ENCODE measurements around the gene S100A4.
A peak's percentile ranks its signal among the peaks of the same experiment; 100 is the strongest.

The S100A4 gene

DNA sequence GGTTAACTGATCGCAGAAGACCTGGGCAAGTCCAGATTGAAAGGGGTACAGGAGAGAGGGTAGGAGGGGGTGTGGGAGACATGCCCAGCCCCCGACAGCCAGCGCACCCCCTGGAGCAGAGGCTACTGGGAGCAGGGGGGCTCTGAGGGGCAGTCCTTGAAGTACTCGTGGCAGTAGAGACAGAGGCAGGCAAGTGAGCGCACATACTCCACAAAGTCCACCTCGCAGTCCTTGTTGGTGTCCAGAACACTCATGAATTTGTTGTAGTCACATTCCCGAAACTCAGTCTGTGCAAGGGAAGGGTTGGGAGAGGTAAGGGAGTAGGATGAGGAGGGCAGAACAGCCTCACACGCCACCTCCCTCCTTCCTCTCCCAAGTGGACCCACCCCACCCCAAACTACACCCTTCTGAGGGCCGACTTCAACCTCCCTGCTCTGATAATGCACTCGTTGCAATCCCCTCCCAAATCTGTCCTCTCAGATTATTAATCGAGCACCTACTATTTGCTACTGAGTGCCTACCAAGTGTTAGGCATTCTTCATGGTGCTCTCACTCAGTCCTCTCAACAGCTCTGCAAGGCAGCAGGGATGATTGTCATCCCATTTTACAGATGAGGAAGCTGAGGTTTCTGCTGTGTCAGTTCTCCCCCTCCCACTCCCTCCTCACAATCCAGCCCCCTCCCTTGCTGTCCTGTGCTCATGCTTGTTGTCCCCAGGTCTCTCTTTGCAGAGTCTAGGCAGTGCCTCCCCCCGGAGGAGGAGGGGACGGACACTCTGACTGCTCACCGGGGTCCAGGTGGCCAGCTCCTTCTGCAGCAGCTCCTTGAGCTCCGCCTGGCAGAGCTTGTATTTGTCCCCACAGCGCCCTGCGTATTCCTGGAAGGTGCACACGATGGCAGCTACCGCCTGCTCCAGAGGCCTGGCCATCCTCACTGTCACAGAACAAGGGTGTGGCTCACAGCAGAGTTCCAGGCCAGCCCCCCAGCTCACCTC, 2.2 kb upstream of the S100A4 start:
- no peak for DNase-seq (ENCODE audit: low read depth)

DNA sequence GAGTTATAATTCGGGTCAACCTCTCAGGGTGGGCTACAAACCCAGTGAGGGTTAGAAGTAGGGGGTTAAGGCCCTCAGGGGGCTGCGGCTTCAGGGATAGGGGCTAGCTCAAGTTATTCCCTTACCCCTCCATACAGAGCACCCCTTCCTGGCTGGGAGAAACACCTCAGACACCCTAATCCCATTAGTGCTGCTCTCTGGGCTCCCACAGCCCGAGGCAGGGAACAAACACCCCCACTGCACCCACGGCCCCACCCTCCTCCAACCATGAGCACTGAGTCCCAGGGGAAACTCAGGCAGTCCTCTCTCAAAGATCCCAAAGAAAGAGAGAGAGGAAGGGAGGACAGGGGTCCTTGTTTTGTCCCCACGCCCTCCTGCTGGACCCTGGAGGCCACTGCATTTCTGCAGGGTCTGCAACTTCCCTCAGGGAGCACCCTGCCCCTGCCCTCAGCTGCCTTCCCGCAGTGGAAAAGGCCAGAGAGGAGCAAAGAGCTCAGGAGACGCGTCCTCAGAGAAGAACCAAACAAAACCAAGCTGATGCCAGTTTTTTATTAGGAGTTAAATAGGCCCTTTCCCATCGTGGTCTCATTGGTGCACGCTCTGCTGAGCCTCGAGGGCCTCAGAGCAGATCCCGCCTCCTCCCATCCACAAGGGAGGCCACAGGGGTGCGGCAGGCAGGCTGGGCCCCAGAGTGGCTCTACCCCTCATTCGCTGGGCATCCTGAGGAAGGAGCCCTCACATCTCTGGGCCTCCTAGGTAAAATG, 1.4 kb upstream of the S100A4 start:
- DNase-seq (ENCODE audit: low read depth), result no peak

- no peak for DNase-seq (ENCODE audit: low read depth)
Observed at GRCh38 chr1:153546371-153546770, 765 bp upstream of the S100A4 start.

GRCh38 chr1:153544453-153545066, 1.0 kb downstream of the S100A4 start:
- DNase-seq (ENCODE audit: low read depth), result no peak

DNA sequence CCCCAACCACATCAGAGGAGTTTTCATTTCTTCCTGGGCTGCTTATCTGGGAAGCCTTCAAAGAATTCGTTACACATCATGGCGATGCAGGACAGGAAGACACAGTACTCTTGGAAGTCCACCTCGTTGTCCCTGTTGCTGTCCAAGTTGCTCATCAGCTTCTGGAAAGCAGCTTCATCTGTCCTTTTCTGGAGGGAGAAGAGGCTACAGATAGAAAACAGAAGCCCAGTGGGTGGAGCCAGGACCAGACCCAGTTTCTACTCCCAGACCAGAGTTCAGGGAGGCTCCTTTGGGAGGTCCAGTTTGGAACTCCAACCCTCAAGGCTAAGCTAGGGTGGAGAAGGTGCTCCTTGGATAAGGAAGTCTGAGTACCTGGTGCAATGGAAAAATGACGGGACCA, 1.9 kb downstream of the S100A4 start:
- no peak for DNase-seq (ENCODE audit: low read depth)

DNA sequence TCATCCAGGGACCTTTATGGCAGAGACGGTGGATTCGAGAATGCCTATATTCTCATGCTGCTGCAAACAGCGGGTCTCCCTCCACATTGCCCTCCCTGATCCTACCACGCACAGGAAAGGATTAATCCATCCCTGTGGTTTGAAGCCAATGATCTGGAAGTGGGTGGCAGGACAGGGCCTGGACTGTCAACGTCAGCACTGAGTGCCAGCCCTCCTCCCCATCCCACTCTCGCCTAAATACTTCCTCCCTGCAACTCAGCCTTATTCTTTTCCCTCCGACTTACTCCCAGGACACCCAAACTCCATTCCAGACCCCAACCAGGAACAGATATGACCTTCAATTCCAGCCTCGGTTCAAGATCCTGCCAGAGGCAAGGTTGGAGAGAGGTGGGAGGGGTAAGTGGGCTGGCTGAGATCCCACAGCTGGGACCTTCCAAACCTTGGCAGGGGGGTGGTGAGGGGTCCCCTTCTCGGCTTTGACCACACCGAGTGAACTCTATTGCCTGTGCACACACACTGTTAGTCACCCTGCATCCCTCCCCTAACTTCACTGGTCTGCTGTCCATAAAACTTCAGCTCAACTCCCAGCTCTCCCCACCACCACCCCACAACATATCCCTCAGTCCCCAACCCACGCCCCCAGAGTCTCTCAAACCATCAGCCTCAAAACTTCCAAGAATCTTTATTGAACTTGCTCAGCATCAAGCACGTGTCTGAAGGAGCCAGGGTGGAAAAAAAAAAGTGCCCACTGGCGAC, 2.5 kb downstream of the S100A4 start:
- DNase-seq (ENCODE audit: low read depth), result no peak

GRCh38 chr1:153541641-153542590, 3.7 kb downstream of the S100A4 start:
- DNase-seq (ENCODE audit: low read depth), result no peak

DNA sequence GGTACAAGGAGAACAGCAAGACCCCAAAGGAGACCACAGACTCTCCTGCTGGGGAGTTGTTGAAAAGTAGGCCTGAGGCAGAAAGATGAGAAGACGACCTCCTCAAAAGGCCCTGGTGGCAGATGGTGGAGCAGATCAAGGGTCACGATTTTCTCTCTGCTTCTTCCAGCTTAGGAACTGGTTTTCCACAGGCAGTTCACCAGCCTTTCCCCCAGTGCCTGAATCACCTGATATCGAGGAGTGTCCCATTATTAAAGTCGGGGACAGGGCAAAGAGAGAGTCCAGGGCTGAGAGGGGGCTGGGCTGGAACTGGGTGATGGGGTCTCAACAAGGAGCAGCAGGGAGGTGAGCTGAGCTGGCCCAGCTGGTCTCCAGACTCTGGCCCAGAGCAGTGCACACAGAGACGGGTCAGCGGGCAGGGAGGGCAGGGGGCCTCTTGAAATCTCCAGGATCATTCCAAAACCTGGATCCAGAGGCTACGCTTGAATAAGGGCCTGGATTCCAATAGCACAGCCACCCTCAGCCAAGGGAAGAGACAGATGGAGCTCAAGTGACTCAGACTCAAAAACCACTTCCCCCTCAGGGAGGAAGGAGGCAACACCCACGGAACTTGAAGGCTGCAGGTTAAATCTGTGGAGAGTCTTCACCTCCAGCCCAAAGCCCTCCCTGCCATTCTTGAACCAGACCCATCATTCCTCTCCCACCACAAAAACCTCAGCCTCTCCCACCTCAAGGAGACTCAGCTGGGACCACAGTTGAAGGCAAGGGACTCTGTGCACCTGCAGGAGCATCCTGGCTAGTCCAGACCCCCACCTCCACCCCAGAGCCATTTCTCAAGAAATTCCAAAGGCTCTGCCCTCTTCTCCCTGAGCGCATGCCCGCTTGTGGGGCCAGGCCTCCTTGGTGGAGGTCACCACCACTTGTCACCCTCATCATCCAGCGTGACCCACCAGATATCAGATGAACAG, 4.9 kb downstream of the S100A4 start, which contains the start of gene S100A5:
Gene S100A5, minus strand, starts transcription at position 541 of the 968 bp plus-strand sequence. CDS start 743 bp downstream, outside the sequence.
- DNase-seq (ENCODE audit: low read depth), result no peak

DNA sequence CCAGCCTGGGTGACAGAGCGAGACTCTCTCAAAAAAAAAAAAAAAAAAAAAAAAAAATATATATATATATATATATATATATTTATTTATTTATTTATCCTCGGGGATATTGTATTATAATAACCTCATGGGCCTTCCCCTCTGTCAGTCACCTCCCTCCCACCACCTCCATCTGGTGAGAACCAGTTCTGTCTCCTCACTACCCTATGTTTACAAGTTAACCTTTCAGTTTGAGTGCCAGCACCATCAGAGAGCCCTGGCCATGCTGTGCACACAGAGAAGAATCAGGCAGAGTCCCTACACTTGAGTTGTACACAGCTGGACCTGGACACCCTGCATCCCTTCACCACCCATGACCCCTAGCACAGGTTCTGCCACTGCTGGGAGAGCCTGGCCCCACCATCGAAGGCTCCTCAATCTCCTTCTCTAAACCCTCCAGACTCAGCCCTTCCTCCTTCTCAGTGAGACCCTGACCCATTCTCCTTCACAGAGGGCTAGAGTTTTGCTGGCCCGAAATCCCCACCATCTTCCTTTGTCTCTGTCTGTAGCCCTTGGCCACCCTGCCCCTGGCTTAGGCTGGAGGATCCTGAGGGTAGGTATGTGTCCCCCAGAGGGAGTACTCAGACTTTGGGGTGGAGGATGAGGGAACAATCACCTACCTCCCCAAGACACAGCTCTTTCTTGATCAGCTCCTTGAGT, 6.1 kb downstream of the S100A4 start:
- no peak for DNase-seq (ENCODE audit: low read depth)

GRCh38 chr1:153538315-153538821, 7.2 kb downstream of the S100A4 start:
- no peak for DNase-seq (ENCODE audit: low read depth)

DNA sequence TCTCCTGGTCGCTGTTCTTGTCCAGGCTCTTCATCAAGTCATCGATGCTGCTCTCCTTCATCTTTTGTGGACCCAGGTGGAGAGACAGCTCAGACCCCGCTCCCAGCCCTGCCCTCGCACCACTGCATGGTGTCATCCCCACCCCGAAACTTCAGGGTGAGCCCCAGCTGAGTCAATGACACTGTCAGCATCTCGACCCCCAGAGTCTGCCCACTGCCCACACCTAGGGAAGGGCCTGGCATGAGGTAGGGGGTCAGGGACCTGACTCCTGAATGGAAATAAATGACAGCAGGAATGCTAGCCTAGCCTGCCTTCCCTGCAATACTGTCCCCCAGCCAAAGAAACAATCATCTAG, 8.3 kb downstream of the S100A4 start:
- no peak for DNase-seq (ENCODE audit: low read depth)

DNA sequence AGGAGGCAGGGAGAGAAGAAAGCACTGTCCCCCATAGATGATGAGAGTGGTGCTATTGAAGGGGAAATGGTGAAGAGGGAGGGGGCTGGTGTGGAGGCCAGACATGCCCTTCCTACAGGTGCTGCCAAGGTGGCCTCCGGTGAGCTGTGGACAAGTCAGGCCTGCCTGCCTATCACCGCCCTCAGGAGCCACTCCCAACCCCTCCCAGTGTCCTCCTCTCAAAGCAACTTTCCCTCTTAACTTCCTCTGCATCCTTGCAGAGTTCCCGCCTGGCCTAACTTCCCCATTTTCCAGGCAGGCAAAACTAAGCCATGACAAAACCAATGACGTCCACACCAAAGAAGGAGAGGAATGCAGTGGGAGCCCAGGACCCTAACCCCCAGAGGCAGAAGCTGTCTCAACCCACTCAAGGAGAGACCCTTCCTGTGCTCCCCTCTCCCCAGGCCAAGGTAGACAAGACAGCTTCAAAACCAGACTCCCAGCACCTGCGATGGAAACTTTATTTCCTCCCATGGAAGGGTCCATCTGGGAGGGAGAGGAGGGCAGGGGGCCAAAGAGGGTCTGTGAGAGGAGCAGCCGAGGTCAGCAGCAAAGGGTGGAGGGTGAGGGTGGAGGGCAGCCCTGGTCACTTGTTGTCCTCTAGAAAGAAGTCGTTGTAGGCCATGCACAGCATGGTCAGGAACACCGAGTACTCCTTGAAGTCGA, 8.8 kb downstream of the S100A4 start:
- DNase-seq (ENCODE audit: low read depth), result no peak

- DNase-seq (ENCODE audit: low read depth), result peak; percentile 83
Observed at GRCh38 chr1:153536012-153536670, 9.5 kb downstream of the S100A4 start.

DNA sequence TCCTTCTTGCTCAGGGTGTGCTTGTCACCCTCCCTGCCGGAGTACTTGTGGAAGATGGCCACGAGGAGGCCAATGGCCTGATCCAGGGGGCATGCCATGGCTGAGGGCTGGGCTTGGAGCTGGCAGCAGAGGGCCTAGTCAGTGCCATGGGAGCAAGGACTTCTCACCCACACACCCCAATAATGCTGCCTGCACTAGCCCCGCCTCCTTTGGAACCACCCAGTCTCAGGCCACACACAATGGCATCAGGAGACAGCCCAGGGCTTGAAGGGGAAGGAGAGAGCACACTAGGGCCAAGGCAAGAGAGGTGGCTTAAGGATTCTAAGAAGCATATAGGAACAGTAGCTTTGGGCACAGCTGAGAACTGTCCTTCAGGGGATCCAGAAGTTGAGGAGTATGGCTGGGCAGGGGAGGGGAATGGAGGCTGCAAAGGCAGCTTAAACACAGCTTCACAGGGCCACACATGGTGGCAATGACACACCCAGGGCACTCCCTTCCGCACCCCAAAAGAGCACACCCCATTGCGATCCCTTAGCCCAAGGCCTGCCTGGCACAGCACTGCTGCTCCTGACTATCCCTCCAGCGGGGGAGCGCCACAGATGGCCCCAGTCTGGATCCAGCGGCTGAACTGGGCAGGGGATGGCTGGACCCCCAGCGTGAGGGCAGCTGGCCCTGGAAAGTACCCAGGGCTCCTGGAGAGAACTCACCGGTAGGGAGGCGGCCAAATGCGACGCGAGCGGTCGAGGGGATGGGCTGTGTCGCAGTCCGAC, 10.2 kb downstream of the S100A4 start, which contains the start of gene S100A6:
Gene S100A6, minus strand, starts transcription at position 750 of the 770 bp plus-strand sequence. Its CDS starts 652 bp downstream, at position 98.
- DNase-seq (ENCODE audit: low read depth), result no peak

- DNase-seq (ENCODE audit: low read depth), result no peak
Observed at GRCh38 chr1:153534925-153535241, 10.7 kb downstream of the S100A4 start.

DNA sequence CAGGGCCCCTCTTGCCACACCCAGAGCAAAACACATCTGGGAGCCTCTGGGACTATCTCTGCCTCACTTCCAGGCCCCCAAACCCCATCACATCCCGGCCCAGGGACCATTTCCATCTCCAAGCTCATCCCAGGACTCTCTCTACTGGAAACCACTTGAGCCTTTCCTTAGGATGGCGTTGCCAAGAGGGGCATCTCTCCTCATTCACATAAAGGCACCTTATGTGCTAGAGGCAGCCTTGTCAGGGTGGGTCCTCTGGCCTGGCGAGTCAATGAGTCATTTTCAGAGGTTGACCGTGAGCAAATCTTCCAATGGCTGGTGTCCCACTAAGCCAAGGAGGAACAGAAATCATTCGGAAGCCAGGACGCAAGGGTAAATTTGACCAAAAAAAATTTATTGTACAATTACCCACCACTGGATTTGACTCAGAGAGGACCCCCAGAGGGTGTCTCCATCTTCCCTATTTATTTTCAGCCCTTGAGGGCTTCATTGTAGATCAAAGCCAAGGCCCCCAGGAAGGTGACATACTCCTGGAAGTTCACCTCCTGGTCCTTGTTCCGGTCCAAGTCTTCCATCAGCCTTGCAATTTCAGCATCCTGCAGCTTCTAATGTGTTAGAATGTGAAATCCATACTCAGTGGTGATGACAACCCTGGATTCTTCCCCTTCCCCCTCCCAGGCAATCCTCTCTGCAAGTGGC, 11.2 kb downstream of the S100A4 start:
- DNase-seq (ENCODE audit: low read depth), result no peak

Measured in HS-5 (cell line).